Psoas muscle (tissue), 8 donors: Measurements from ENCODE around the gene TRPM4. TPM values are rescaled to one million over a fixed set of nuclear protein-coding genes. Genes with fewer than 3 reads are reported as not detected.
A peak's percentile ranks its signal among the peaks of the same experiment; 100 is the strongest.
"Not testable (repeated sequence)": the region's sequence is repeated elsewhere in the genome, so short reads cannot be mapped to it uniquely, and the experiment has no call there.

Experiments
- ATAC-seq, 4 donors: fragments of 200-7000 bp; cut with Tn5 transposase; one replicate each; pipeline ENCODE4 v1.9.1; 2020; ENCODE audit warnings: moderate library complexity in 3 of 4, mild to moderate bottlenecking in 2 of 4
- DNase-seq, 2 donors: peaks; one replicate each; pipeline ENCODE4 v3.0.0-alpha.2; 2020
- H3K27ac ChIP-seq: fragments of 200-600 bp; one replicate; pipeline ENCODE4 v1.8.0; 2022
- H3K27me3 ChIP-seq, 3 donors: fragments of 200-600 bp in 1 of 3; one replicate each; pipeline versions ENCODE4 v1.6.1 to v1.8.0; 2013 to 2022; ENCODE audit warnings: low read length in 2 of 3, mild to moderate bottlenecking in 2 of 3, moderate library complexity in 1 of 3; ENCODE audit not compliant: insufficient read depth in 3 of 3
- H3K36me3 ChIP-seq, 2 donors: fragments of 200-600 bp in 1 of 2; one replicate each; pipeline versions ENCODE4 v1.6.1 to v1.8.0; 2013 to 2022; ENCODE audit warnings: low read depth in 1 of 2, mild to moderate bottlenecking in 1 of 2, moderate library complexity in 1 of 2; ENCODE audit not compliant: insufficient read depth in 1 of 2
- H3K4me1 ChIP-seq: fragments of 200-600 bp; one replicate; pipeline ENCODE4 v1.8.0; 2022
- H3K4me3 ChIP-seq: fragments of 200-600 bp; one replicate; pipeline ENCODE4 v1.8.0; 2022; ENCODE audit warnings: mild to moderate bottlenecking
- H3K9me3 ChIP-seq: fragments of 200-600 bp; one replicate; pipeline ENCODE4 v1.8.0; 2022
- WGBS, 3 donors: extraction: QIAGEN DNeasy Blood & Tissue Kit; methylation state at CpG; one replicate each; pipeline versions ENCODE4 v1.1.6 to v1.1.7; 2013; 5-methylcytosine and 5-hydroxymethylcytosine counted together
- intact Hi-C, 2 donors: fragments of 100-400 bp; cut with DNase I; formaldehyde crosslinking; loops; one replicate each; pipeline versions ENCODE4 v1.11.0 to v1.14.2; 2022
- polyA plus RNA-seq, 3 donors: library from polyadenylated mRNA; stranded (reverse); fragments of 200-250 nt; gene quantifications; one replicate each; pipeline ENCODE4 v1.2.3, GENCODE V29; 2013
- total RNA-seq, 4 donors: library from RNA; stranded (reverse); fragmentation: NEBNext Ultra II Directional in 2 of 4; extraction: Animal tissue kit (Norgen Biotek cat#: 25700) in 2 of 4; gene quantifications; one replicate each; pipeline versions ENCODE4 v1.2.1 to v1.2.4, GENCODE V29; 2021 to 2023
- TF ChIP-seq, protein P1 (sequence below): fragments of 200-600 bp; IDR thresholded peaks from one replicate; pipeline ENCODE4 v1.8.0; 2022; ENCODE audit warnings: antibody characterized with exemption
- donor health status: healthy with polysubstance abuse.
- donor health status: DM: no; HTN: no; CAD: no; lungs with moderate emphysema.
- donor health status: Bipolar disorder and iron deficiency.
- donor health status: healthy.
- donor health status: DM: yes; HTN: yes; CAD: no.
- donor health status: DM: no; HTN: no; CAD: no.
- donor health status: DM: no; HTN: no; CAD: no.
- donor health status: DM: yes; HTN: yes; CAD: no.

The TRPM4 gene
- total and polyA plus RNA-seq, 7 donors: 6.5 to 20.6 (median 9.5) TPM

- no peak overlapping the region for H3K4me3 ChIP-seq
- H3K4me1 ChIP-seq: peaks cover 13% of the 10 kb centered on the region
- H3K9me3 ChIP-seq: no peaks in the 10 kb centered on the region
- WGBS, 3 donors: 92 to 94% (median 93%) methylated on average over 7 of the region's 7 CpGs
- TF ChIP-seq, protein P1, sequence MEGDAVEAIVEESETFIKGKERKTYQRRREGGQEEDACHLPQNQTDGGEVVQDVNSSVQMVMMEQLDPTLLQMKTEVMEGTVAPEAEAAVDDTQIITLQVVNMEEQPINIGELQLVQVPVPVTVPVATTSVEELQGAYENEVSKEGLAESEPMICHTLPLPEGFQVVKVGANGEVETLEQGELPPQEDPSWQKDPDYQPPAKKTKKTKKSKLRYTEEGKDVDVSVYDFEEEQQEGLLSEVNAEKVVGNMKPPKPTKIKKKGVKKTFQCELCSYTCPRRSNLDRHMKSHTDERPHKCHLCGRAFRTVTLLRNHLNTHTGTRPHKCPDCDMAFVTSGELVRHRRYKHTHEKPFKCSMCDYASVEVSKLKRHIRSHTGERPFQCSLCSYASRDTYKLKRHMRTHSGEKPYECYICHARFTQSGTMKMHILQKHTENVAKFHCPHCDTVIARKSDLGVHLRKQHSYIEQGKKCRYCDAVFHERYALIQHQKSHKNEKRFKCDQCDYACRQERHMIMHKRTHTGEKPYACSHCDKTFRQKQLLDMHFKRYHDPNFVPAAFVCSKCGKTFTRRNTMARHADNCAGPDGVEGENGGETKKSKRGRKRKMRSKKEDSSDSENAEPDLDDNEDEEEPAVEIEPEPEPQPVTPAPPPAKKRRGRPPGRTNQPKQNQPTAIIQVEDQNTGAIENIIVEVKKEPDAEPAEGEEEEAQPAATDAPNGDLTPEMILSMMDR: no peak
- peaks cover 5 to 73% of the 10 kb centered on the region in 2 donors for H3K36me3 ChIP-seq
- intact Hi-C loops: loop anchor here (5.0 to 10.0 kb wide), 2 partner anchors 34 to 206 kb away; partner anchors contain the start of genes GYS1 (in 2 of the 2) and RUVBL2 (in 2 of the 2)
- DNase-seq: no peak
- H3K27me3 ChIP-seq: no peaks in the 10 kb centered on the region
- H3K27ac ChIP-seq: no peak overlapping the region
- no peak for ATAC-seq
Observed at GRCh38 chr19:49201042-49201441, 43.5 kb downstream of the TRPM4 start.

GRCh38 chr19:49205114-49205513 is 47.5 kb downstream of the TRPM4 start:
- Histone ChIP-seq H3K27ac (no peak overlapping the region), H3K4me1 (peaks cover 2% of the 10 kb centered on the region), H3K36me3 (peaks cover 5 to 76% of the 10 kb centered on the region in 2 donors), H3K9me3 (no peaks in the 10 kb centered on the region), H3K4me3 (no peak overlapping the region), H3K27me3 (no peaks in the 10 kb centered on the region)
- TF ChIP-seq, protein P1: no peak
- no peak for ATAC-seq
- intact Hi-C loops: loop anchor here (10.0 kb wide), 1 partner anchor 210 kb away; the partner anchor contains the start of genes GYS1 (in 2 of the 2) and RUVBL2 (in 2 of the 2)
- WGBS, 3 donors: 85 to 92% (median 89%) methylated on average over 7 of the region's 7 CpGs
- DNase-seq: no peak

GRCh38 chr19:49209502-49209901 is 51.9 kb downstream of the TRPM4 start:
- DNase-seq, ATAC-seq, H3K9me3 ChIP-seq, H3K4me3 ChIP-seq, H3K27me3 ChIP-seq, H3K27ac ChIP-seq, H3K4me1 ChIP-seq: not testable (repeated sequence)
- 71 to 83% (median 81%) methylated on average over 4 of the region's 4 CpGs for WGBS, 3 donors
- H3K36me3 ChIP-seq: peaks cover 0 to 50% of the 10 kb centered on the region in 2 donors
- intact Hi-C loops: loop anchor here (10.0 kb wide), 1 partner anchor 215 kb away; the partner anchor contains the start of genes GYS1 (in 2 of the 2) and RUVBL2 (in 2 of the 2)

GRCh38 chr19:49210108-49210900 is 52.7 kb downstream of the TRPM4 start:
- intact Hi-C loops: no loop called here
- ATAC-seq: peak; percentile 43 to 65 (median 54)

More at GRCh38 chr19:49210108-49210900, 52.7 kb downstream of the TRPM4 start:
- peak in 1 of 2 donors; percentile 70 for DNase-seq
- TF ChIP-seq, protein P1: no peak
- Histone ChIP-seq H3K4me1 (no peaks in the 10 kb centered on the region), H3K9me3 (no peaks in the 10 kb centered on the region), H3K27ac (no peak overlapping the region), H3K27me3 (no peaks in the 10 kb centered on the region), H3K4me3 (no peak overlapping the region), H3K36me3 (peaks cover 0 to 42% of the 10 kb centered on the region in 2 donors)
- 51 to 54% (median 54%) methylated on average over 49 to 50 of the region's 50 CpGs for WGBS, 3 donors
